HEK293 (cell line): ENCODE results near the gene ANTXR1.

Experiments used
- CTCF ChIA-PET: fragments of 350-600 bp; formaldehyde crosslinking; extraction: SDS; loops from one replicate; lab custom pipeline; 2021; ENCODE audit warnings: antibody characterized with exemption; lab: Yijun Ruan, JAX
- POLR2A ChIA-PET: fragments of 300-600 bp; formaldehyde crosslinking; extraction: SDS; loops from one replicate; lab custom pipeline; 2020; ENCODE audit warnings: antibody characterized with exemption, inconsistent platforms; lab: Yijun Ruan, JAX
- H3K27ac ChIP-seq: fragments of 200-500 bp; sonication (Bioruptor generic); 2 replicates; pipeline ENCODE4 v1.5.1; 2014; ENCODE audit warnings: low read depth, low read length, control low read depth, inconsistent platforms; ENCODE audit errors: extremely low read depth
- H3K36me3 ChIP-seq, 2 experiments: fragments of 200-500 bp in 1 of 2; sonication (Bioruptor generic) in 1 of 2; 1 replicate in 1 of 2; 2 replicates in 1 of 2; pipeline ENCODE4 v1.5.1; 2014 to 2017; ENCODE audit warnings: inconsistent platforms in 2 of 2, low read length in 2 of 2; ENCODE audit not compliant: control insufficient read depth in 2 of 2, insufficient read depth in 1 of 2
- H3K4me1 ChIP-seq: fragments of 200-500 bp; sonication (Bioruptor generic); 2 replicates; pipeline ENCODE4 v1.5.1; 2014; ENCODE audit warnings: mild to moderate bottlenecking, low read length, inconsistent platforms; ENCODE audit not compliant: control insufficient read depth, insufficient read depth
- H3K4me3 ChIP-seq: 2 replicates; pipeline ENCODE4 v1.5.1; 2011; ENCODE audit warnings: low read depth, mild to moderate bottlenecking, control low read depth, low read length, moderate library complexity
- H3K9me3 ChIP-seq: fragments of 200-500 bp; sonication (Bioruptor generic); 2 replicates; pipeline ENCODE4 v1.5.1; 2014; ENCODE audit warnings: low read depth, low read length, inconsistent platforms; ENCODE audit not compliant: control insufficient read depth, insufficient read depth
- AEBP2 ChIP-seq: fragments of 450-650 bp; formaldehyde crosslinking; IDR thresholded peaks from 2 replicates; pipeline ENCODE4 v1.5.1; 2016; ENCODE audit warnings: missing biosample characterization, missing genetic modification characterization, borderline replicate concordance
- BCL11B ChIP-seq: fragments of 450-650 bp; formaldehyde crosslinking; IDR thresholded peaks from 2 replicates; pipeline ENCODE4 v1.5.1; 2016; ENCODE audit warnings: low read depth, missing biosample characterization, missing genetic modification characterization
- CTCF ChIP-seq: fragments of 450-650 bp; formaldehyde crosslinking; IDR thresholded peaks from 2 replicates; pipeline ENCODE4 v1.5.1; 2016; ENCODE audit warnings: missing biosample characterization, missing genetic modification characterization
- GFI1B ChIP-seq: fragments of 450-650 bp; formaldehyde crosslinking; IDR thresholded peaks from 2 replicates; pipeline ENCODE4 v1.5.1; 2016; ENCODE audit warnings: missing biosample characterization, missing genetic modification characterization
- GLIS2 ChIP-seq: fragments of 450-650 bp; formaldehyde crosslinking; IDR thresholded peaks from 2 replicates; pipeline ENCODE4 v1.5.1; 2016; ENCODE audit warnings: missing biosample characterization, missing genetic modification characterization
- INSM2 ChIP-seq: fragments of 450-650 bp; formaldehyde crosslinking; IDR thresholded peaks from 2 replicates; pipeline ENCODE4 v1.5.1; 2016; ENCODE audit warnings: missing biosample characterization, missing genetic modification characterization
- KLF1 ChIP-seq: fragments of 450-650 bp; formaldehyde crosslinking; IDR thresholded peaks from 2 replicates; pipeline ENCODE4 v1.5.1; 2016; ENCODE audit warnings: missing biosample characterization, missing genetic modification characterization
- PATZ1 ChIP-seq: fragments of 450-650 bp; formaldehyde crosslinking; IDR thresholded peaks from 2 replicates; pipeline ENCODE4 v1.5.1; 2016; ENCODE audit warnings: missing biosample characterization, missing genetic modification characterization
- SP3 ChIP-seq: fragments of 450-650 bp; formaldehyde crosslinking; IDR thresholded peaks from 2 replicates; pipeline ENCODE4 v1.5.1; 2016; ENCODE audit warnings: missing biosample characterization, missing genetic modification characterization
- TSHZ1 ChIP-seq: fragments of 450-650 bp; formaldehyde crosslinking; IDR thresholded peaks from 2 replicates; pipeline ENCODE4 v1.5.1; 2016; ENCODE audit warnings: missing biosample characterization, missing genetic modification characterization, borderline replicate concordance
- WT1 ChIP-seq: fragments of 450-650 bp; formaldehyde crosslinking; IDR thresholded peaks from 2 replicates; pipeline ENCODE4 v1.5.1; 2016; ENCODE audit warnings: missing biosample characterization, missing genetic modification characterization
- ZBTB8A ChIP-seq: fragments of 450-650 bp; formaldehyde crosslinking; IDR thresholded peaks from 2 replicates; pipeline ENCODE4 v1.5.1; 2016; ENCODE audit warnings: missing biosample characterization, missing genetic modification characterization
- ZNF175 ChIP-seq: fragments of 450-650 bp; formaldehyde crosslinking; IDR thresholded peaks from 2 replicates; pipeline ENCODE4 v1.5.1; 2016; ENCODE audit warnings: missing biosample characterization, missing genetic modification characterization
- ZNF239 ChIP-seq: fragments of 450-650 bp; formaldehyde crosslinking; IDR thresholded peaks from 2 replicates; pipeline ENCODE4 v1.5.1; 2016; ENCODE audit warnings: missing biosample characterization, missing genetic modification characterization
- ZNF248 ChIP-seq: fragments of 450-650 bp; formaldehyde crosslinking; IDR thresholded peaks from 2 replicates; pipeline ENCODE4 v1.5.1; 2017; ENCODE audit warnings: missing biosample characterization, missing genetic modification characterization
- ZNF335 ChIP-seq: fragments of 450-650 bp; formaldehyde crosslinking; conservative IDR thresholded peaks from 2 replicates; pipeline ENCODE4 v1.5.1; 2016; ENCODE audit warnings: missing biosample characterization, missing genetic modification characterization
- ZNF398 ChIP-seq: fragments of 450-650 bp; formaldehyde crosslinking; IDR thresholded peaks from 2 replicates; pipeline ENCODE4 v1.5.1; 2017; ENCODE audit warnings: missing biosample characterization, missing genetic modification characterization
- ZNF513 ChIP-seq: fragments of 450-650 bp; IDR thresholded peaks from 2 replicates; pipeline ENCODE4 v1.5.1; 2018; ENCODE audit warnings: missing biosample characterization, missing genetic modification characterization
- ZNF600 ChIP-seq: fragments of 450-650 bp; formaldehyde crosslinking; IDR thresholded peaks from 2 replicates; pipeline ENCODE4 v1.5.1; 2016; ENCODE audit warnings: missing biosample characterization, missing genetic modification characterization
- ZNF610 ChIP-seq: fragments of 450-650 bp; formaldehyde crosslinking; IDR thresholded peaks from 2 replicates; pipeline ENCODE4 v1.5.1; 2016; ENCODE audit warnings: missing biosample characterization, missing genetic modification characterization, borderline replicate concordance
- ZNF654 ChIP-seq: fragments of 450-650 bp; formaldehyde crosslinking; IDR thresholded peaks from 2 replicates; pipeline ENCODE4 v1.5.1; 2016; ENCODE audit warnings: low read depth, missing biosample characterization, missing genetic modification characterization

The ANTXR1 gene

GRCh38 chr2:69075486-69075885 lies 62.5 kb downstream of the ANTXR1 start:
- CTCF ChIA-PET: interaction anchor here (0.5 kb wide), 1 partner anchor 1342 kb away, joined by 3 read pairs; no protein-coding TSS in a partner anchor
- POLR2A ChIA-PET: no interaction called here
- TF ChIP-seq CTCF (tag by site-specific recombination) (no peak), ZNF600 (tag by site-specific recombination) (no peak), ZNF654 (tag by site-specific recombination) (no peak), WT1 (tag by site-specific recombination) (no peak)

GRCh38 chr2:69076601-69077000 lies 63.6 kb downstream of the ANTXR1 start:
- POLR2A ChIA-PET: interaction anchor here (0.6 kb wide), 1 partner anchor 62 kb away, joined by 3 read pairs; no protein-coding TSS in a partner anchor
- H3K27ac ChIP-seq: no peak overlapping the region
- CTCF ChIA-PET: interaction anchor here (0.5 to 0.6 kb wide), 2 partner anchors 18 to 888 kb away, joined by 3 to 4 read pairs; no protein-coding TSS in a partner anchor
- H3K4me3 ChIP-seq: no peak overlapping the region
- no peaks in the 10 kb centered on the region for H3K4me1 ChIP-seq
- H3K36me3 ChIP-seq: peaks cover 9 to 40% of the 10 kb centered on the region in 2 experiments
- no peaks in the 10 kb centered on the region for H3K9me3 ChIP-seq
- no peak for TF ChIP-seq ZNF398 (tag by site-specific recombination)
- no peak for TF ChIP-seq PATZ1 (tag by site-specific recombination)
- TF ChIP-seq TSHZ1 (tag by site-specific recombination): no peak
- TF ChIP-seq ZNF335 (tag by site-specific recombination): no peak
- TF ChIP-seq SP3 (tag by site-specific recombination): no peak
- TF ChIP-seq AEBP2 (tag by site-specific recombination): no peak
- no peak for TF ChIP-seq ZNF239 (tag by site-specific recombination)
- no peak for TF ChIP-seq ZNF248 (tag by site-specific recombination)
- no peak for TF ChIP-seq ZNF513
- TF ChIP-seq INSM2: no peak
- no peak for TF ChIP-seq GLIS2
- no peak for TF ChIP-seq ZNF610
- TF ChIP-seq ZNF175: no peak
- TF ChIP-seq GFI1B (tag by site-specific recombination): no peak
- TF ChIP-seq BCL11B: no peak
- no peak for TF ChIP-seq KLF1
- no peak for TF ChIP-seq ZBTB8A (tag by site-specific recombination)

More at GRCh38 chr2:69075486-69075885, 62.5 kb downstream of the ANTXR1 start:
- H3K4me3 ChIP-seq: no peak overlapping the region
- H3K4me1 ChIP-seq: no peaks in the 10 kb centered on the region
- H3K27ac ChIP-seq: no peak overlapping the region
- peaks cover 9 to 42% of the 10 kb centered on the region in 2 experiments for H3K36me3 ChIP-seq
- no peaks in the 10 kb centered on the region for H3K9me3 ChIP-seq
